Lower leg skin (tissue), 4 donors: Measurements from ENCODE around the gene RNF212. TPM values are rescaled to one million over a fixed set of nuclear protein-coding genes. Genes with fewer than 3 reads are reported as not detected.

Source experiments
- DNase-seq, 2 donors: peaks; one replicate each; pipeline ENCODE4 v3.0.0-alpha.2; 2019; ENCODE audit warnings: low spot score in 2 of 2
- H3K4me3 ChIP-seq: fragments of 200-600 bp; sonication (generic); 2 replicates; pipeline ENCODE4 v1.5.1; 2017; ENCODE audit warnings: mild to moderate bottlenecking, low read depth; ENCODE audit not compliant: poor library complexity, severe bottlenecking
- POLR2A ChIP-seq, 2 donors: fragments of 450-650 bp; IDR thresholded peaks; one replicate each; pipeline ENCODE4 v1.6.1; 2016 to 2017; ENCODE audit warnings: antibody characterized with exemption in 2 of 2, mild to moderate bottlenecking in 1 of 2, moderate library complexity in 1 of 2
- WGBS, 2 donors: methylation state at CpG; one replicate each; pipeline ENCODE4 v1.1.5; 2018; 5-methylcytosine and 5-hydroxymethylcytosine counted together
- intact Hi-C: fragments of 100-400 bp; cut with DNase I; formaldehyde crosslinking; loops from one replicate; pipeline ENCODE4 v1.15.0; 2023; ENCODE audit warnings: low total_unique reads
- total RNA-seq, 4 donors: library from RNA; depleted of rRNA; stranded (reverse); fragments of >200 nt; gene quantifications; one replicate each; pipeline ENCODE4 v1.1.0, GENCODE V29; 2016
- TF ChIP-seq, protein P1 (sequence below), 3 donors: fragments of 450-650 bp; IDR thresholded peaks; one replicate each; pipeline ENCODE4 v1.5.1; 2016; ENCODE audit warnings: antibody characterized with exemption in 3 of 3, mild to moderate bottlenecking in 3 of 3, moderate library complexity in 2 of 3

Gene RNF212
- total RNA-seq, 4 donors from 2014 or later = 2.9 to 11.8 (median 8.5) TPM

GRCh38 chr4:1072830-1073446 is 40.4 kb downstream of the RNF212 start:
- peak in 1 of 2 donors; percentile 46 for DNase-seq
- TF ChIP-seq POLR2A (IDR thresholded peaks at IDR 0.05) = no peak
- TF ChIP-seq, protein P1, sequence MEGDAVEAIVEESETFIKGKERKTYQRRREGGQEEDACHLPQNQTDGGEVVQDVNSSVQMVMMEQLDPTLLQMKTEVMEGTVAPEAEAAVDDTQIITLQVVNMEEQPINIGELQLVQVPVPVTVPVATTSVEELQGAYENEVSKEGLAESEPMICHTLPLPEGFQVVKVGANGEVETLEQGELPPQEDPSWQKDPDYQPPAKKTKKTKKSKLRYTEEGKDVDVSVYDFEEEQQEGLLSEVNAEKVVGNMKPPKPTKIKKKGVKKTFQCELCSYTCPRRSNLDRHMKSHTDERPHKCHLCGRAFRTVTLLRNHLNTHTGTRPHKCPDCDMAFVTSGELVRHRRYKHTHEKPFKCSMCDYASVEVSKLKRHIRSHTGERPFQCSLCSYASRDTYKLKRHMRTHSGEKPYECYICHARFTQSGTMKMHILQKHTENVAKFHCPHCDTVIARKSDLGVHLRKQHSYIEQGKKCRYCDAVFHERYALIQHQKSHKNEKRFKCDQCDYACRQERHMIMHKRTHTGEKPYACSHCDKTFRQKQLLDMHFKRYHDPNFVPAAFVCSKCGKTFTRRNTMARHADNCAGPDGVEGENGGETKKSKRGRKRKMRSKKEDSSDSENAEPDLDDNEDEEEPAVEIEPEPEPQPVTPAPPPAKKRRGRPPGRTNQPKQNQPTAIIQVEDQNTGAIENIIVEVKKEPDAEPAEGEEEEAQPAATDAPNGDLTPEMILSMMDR (IDR thresholded peaks at IDR 0.05) = no peak
- intact Hi-C loops = no loop called here
- 31 to 37% methylated on average over 11 of the region's 11 CpGs for WGBS, 2 donors
- no peak overlapping the region for H3K4me3 ChIP-seq

- DNase-seq = no peak
- TF ChIP-seq POLR2A (IDR thresholded peaks at IDR 0.05) = no peak
- TF ChIP-seq, protein P1 (IDR thresholded peaks at IDR 0.05) = no peak
- intact Hi-C loops = no loop called here
- no peak overlapping the region for H3K4me3 ChIP-seq
- 88 to 90% methylated on average over 7 of the region's 7 CpGs for WGBS, 2 donors
Measured at GRCh38 chr4:1069394-1069793, 44.0 kb downstream of the RNF212 start.

GRCh38 chr4:1065732-1066131 is 47.6 kb downstream of the RNF212 start:
- TF ChIP-seq POLR2A (IDR thresholded peaks at IDR 0.05) = no peak
- TF ChIP-seq, protein P1 (IDR thresholded peaks at IDR 0.05) = no peak
- WGBS, 2 donors = 40 to 58% methylated on average over 4 of the region's 4 CpGs
- intact Hi-C loops = no loop called here
- no peak for DNase-seq
- H3K4me3 ChIP-seq = no peak overlapping the region

DNA sequence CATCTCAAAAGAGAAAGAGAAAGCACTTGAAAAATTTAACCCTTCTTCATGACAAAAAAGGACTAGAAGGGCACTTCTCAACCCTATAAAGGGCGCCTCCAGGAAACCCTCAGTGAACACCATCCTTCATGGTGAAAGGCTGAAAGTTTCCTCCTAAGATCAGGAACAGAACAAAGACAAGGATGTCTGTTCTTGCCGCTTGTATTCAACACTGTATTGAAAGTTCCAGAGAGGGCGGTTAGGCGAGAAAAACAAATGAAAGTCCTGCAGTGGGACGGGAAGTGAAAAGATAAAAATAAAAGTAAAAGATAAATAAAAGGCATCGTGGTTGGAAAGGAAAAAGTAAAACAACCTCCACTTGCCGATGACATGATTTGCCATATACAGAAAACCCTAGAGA is 50.9 kb downstream of the RNF212 start:
- intact Hi-C loops = no loop called here
- no peak for DNase-seq
- 66 to 70% methylated on average over 7 of the region's 7 CpGs for WGBS, 2 donors
- TF ChIP-seq, protein P1 (IDR thresholded peaks at IDR 0.05) = no peak
- TF ChIP-seq POLR2A (IDR thresholded peaks at IDR 0.05) = no peak
- no peak overlapping the region for H3K4me3 ChIP-seq

GRCh38 chr4:1061760-1062159 is 51.6 kb downstream of the RNF212 start:
- intact Hi-C loops = no loop called here
- TF ChIP-seq POLR2A (IDR thresholded peaks at IDR 0.05) = no peak
- no peak for DNase-seq
- WGBS, 2 donors = 80 to 98% methylated on average over 6 of the region's 6 CpGs
- no peak overlapping the region for H3K4me3 ChIP-seq

DNA sequence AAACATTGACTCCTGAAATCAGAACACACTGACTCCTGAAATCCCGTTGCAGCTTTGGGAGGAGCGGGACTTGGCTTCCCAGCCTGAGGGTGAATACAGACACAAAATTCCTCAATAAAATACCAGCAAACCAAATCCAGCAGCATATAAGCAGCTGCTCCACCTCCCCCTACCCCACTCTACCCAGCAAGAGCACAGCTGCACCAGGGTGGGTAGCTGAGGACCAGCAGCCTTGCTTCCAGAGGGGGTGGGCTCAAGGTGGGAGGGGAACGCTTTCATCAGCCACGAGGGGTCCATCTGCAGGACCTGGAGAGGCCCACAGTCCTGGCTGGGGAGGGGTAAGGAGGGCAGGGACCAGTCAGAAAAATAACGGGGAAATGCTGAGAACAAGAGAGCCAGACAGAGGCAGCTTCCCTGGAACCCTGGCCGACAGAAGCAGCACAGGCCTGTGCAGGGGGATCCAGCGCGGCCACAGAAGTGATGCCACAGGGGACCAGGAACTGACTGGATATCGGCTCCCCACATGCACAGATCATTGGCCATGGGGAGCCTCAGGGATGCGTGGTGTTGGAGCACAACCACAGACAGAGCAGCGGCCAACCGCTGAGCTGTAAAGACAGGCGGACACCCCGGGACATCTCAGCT is 52.2 kb downstream of the RNF212 start:
- intact Hi-C loops = no loop called here
- TF ChIP-seq, protein P1 (IDR thresholded peaks at IDR 0.05) = no peak
- TF ChIP-seq POLR2A (IDR thresholded peaks at IDR 0.05) = no peak
- H3K4me3 ChIP-seq = no peak overlapping the region
- DNase-seq = peak in 1 of 2 donors; percentile 37
- 78 to 85% methylated on average over 14 of the region's 14 CpGs for WGBS, 2 donors
